Measurements from ENCODE around the gene RTEL1. TPM values are rescaled to one million over a fixed set of nuclear protein-coding genes. Genes with fewer than 3 reads are reported as not detected.

RTEL1 gene
- total RNA-seq, 1 experiment from 2014 or later = 33.4 TPM

DNA sequence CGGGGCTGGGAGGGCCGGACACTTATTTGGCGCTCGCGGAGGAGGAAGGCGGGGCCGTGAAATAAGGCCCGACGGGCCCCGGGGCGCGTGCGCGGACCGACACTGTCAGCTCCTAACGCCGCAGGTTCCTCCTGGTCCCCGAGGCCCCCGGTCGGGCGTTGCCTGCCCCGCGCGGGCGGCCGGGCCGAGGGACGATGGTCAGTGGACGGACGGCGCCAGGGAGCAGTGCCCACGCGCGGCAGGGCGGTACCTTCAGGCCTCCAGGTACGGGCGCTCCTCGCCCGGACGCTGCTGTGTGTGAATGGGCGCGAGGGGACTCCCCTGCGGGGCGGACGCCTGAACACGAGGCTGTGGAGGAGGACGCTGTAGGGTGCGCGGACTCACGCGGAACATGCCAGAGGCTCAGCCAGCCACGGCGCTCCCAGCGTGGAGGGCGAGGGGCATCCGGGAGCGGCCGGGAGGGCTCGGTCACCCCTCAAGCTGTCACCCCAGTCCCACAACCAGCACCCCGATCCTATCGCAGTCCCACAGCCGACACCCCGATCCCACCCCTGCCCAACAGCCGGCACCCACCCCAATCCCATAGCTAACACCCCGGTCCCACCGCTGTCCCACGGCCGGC lies 30.9 kb upstream of the RTEL1 start:
- no peak overlapping the region for H3K27ac Mint-ChIP-seq

More for the DNA sequence above, 30.9 kb upstream of the RTEL1 start:
- Mint-ChIP-seq H3K4me3 (peak overlapping the region; percentile 67 to 81), H3K27me3 (ENCODE audit: low read depth) (peaks cover 3% of the 10 kb centered on the region; the same call in 1 of the 2 replicates), H3K4me1 (peaks cover 18 to 21% of the 10 kb centered on the region in 2 experiments), H3K9me3 (no peaks in the 10 kb centered on the region), H3K36me3 (ENCODE audit: insufficient read depth in 1 of 3, low read depth in 3 of 3) (peaks cover 0 to 3% (median 0%) of the 10 kb centered on the region in 3 experiments; a peak in 4 of 7 replicates)
- Histone ChIP-seq H4K5ac (ENCODE audit: insufficient read length, low read depth, low read length) (no peak overlapping the region), H3K14ac (ENCODE audit: insufficient read depth, low read length) (peak overlapping the region; percentile 93), H3K27ac (ENCODE audit: insufficient read length, low read depth, low read length) (no peak overlapping the region), H2BK12ac (ENCODE audit: insufficient read length, low read depth, low read length) (no peak overlapping the region), H4K8ac (replicated peaks; ENCODE audit: insufficient read length, low read depth, low read length) (no peak overlapping the region), H3K9ac (ENCODE audit: extremely low read depth, insufficient read length, low read length) (peak overlapping the region; percentile 74), H2BK15ac (ENCODE audit: low read depth, low read length) (no peak overlapping the region; the same call in 1 of the 2 replicates), H2BK5ac (ENCODE audit: insufficient read length, low read length) (peak overlapping the region; percentile 50), H3K18ac (ENCODE audit: insufficient read length, low read depth, low read length) (peak overlapping the region; percentile 63), H4K20me1 (ENCODE audit: control insufficient read depth, insufficient read depth, insufficient read length) (no peaks in the 10 kb centered on the region), H3K56ac (ENCODE audit: insufficient read length, low read depth, low read length) (no peak overlapping the region), H2AK5ac (ENCODE audit: insufficient read length, low read length) (no peak overlapping the region), H3K4ac (ENCODE audit: low read depth, low read length) (no peak overlapping the region), H3K4me2 (ENCODE audit: insufficient read depth, insufficient read length, low read length) (peak overlapping the region; percentile 95), H3T11ph (ENCODE audit: low read length) (no peak overlapping the region), H4K91ac (ENCODE audit: insufficient read length, low read depth, low read length) (no peak overlapping the region), H2AFZ (ENCODE audit: low read length) (no peak overlapping the region), H3K23me2 (ENCODE audit: insufficient read length, low read depth, low read length, poor library complexity, severe bottlenecking) (peaks cover 10% of the 10 kb centered on the region), H3K79me1 (ENCODE audit: insufficient read depth, low read depth, low read length, poor library complexity, severe bottlenecking) (no peaks in the 10 kb centered on the region), H2BK20ac (ENCODE audit: low read depth, low read length, poor library complexity, severe bottlenecking) (no peak overlapping the region), H3K9me3 (ENCODE audit: control insufficient read depth, low read depth, low read length) (no peaks in the 10 kb centered on the region), H2BK120ac (ENCODE audit: low read depth, low read length, poor library complexity, severe bottlenecking) (no peak overlapping the region), H3K23ac (ENCODE audit: insufficient read length, low read depth, low read length) (no peak overlapping the region), H3K79me2 (ENCODE audit: insufficient read depth, low read length) (peaks cover 3% of the 10 kb centered on the region; the same call in 1 of the 2 replicates), H3K4me1 (ENCODE audit: insufficient read depth, low read length) (no peaks in the 10 kb centered on the region; the same call in 1 of the 2 replicates), H3K27me3 (ENCODE audit: insufficient read depth, low read length) (no peaks in the 10 kb centered on the region)
- DNase-seq = peak; percentile 91
- TF ChIP-seq, protein P1, sequence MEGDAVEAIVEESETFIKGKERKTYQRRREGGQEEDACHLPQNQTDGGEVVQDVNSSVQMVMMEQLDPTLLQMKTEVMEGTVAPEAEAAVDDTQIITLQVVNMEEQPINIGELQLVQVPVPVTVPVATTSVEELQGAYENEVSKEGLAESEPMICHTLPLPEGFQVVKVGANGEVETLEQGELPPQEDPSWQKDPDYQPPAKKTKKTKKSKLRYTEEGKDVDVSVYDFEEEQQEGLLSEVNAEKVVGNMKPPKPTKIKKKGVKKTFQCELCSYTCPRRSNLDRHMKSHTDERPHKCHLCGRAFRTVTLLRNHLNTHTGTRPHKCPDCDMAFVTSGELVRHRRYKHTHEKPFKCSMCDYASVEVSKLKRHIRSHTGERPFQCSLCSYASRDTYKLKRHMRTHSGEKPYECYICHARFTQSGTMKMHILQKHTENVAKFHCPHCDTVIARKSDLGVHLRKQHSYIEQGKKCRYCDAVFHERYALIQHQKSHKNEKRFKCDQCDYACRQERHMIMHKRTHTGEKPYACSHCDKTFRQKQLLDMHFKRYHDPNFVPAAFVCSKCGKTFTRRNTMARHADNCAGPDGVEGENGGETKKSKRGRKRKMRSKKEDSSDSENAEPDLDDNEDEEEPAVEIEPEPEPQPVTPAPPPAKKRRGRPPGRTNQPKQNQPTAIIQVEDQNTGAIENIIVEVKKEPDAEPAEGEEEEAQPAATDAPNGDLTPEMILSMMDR (conservative IDR thresholded peaks at IDR 0.05) = no peak
- WGBS (ENCODE audit: extremely low coverage, insufficient read length, low lambda C conversion rate) = no CpG with 5 or more reads among the region's 68 CpGs
